Measurements from ENCODE around the gene NUDCD3.

GRCh38 chr7:44386139-44386913, 104.1 kb downstream of the NUDCD3 start:
- no peak for TF ChIP-seq CTCF (IDR thresholded peaks at IDR 0.05)
- TF ChIP-seq POLR2AphosphoS5 (IDR thresholded peaks at IDR 0.05): no peak
- TF ChIP-seq POLR2A (IDR thresholded peaks at IDR 0.05): no peak
